CD4-positive, alpha-beta memory T cell (primary cell): ENCODE measurements around the gene FGFR1OP2. TPM values are rescaled to one million over a fixed set of nuclear protein-coding genes. Genes with fewer than 3 reads are reported as not detected.

Experiments used
- CTCF ChIA-PET: fragments of 350-600 bp; sonication (Branson Sonifier 250); formaldehyde crosslinking; loops from one replicate; lab custom pipeline; 2021; ENCODE audit warnings: inconsistent platforms; ENCODE audit not compliant: partially characterized antibody; lab: Charles Lee
- POLR2A ChIA-PET: fragments of 350-600 bp; sonication (Branson Sonifier 250); formaldehyde crosslinking; loops from one replicate; lab custom pipeline; 2021; ENCODE audit not compliant: partially characterized antibody; lab: Charles Lee
- DNase-seq, 5 donors: peaks; one replicate each; pipeline versions ENCODE4 v3.0.0 to v3.0.0-alpha.2; 2020 to 2022; ENCODE audit warnings: mixed read lengths in 1 of 5
- H3K27ac ChIP-seq: one replicate; pipeline ENCODE4 v1.7.0; 2013; ENCODE audit warnings: low read depth, low read length
- H3K27me3 ChIP-seq: 2 replicates; pipeline ENCODE4 v1.7.0; 2013; ENCODE audit warnings: mild to moderate bottlenecking, low read length, moderate library complexity; ENCODE audit not compliant: insufficient read depth
- H3K36me3 ChIP-seq: 2 replicates; pipeline ENCODE4 v1.7.0; 2013; ENCODE audit warnings: mild to moderate bottlenecking, low read length, moderate library complexity; ENCODE audit not compliant: insufficient read depth
- H3K4me1 ChIP-seq: 2 replicates; pipeline ENCODE4 v1.7.0; 2013; ENCODE audit warnings: mild to moderate bottlenecking, low read length, moderate library complexity; ENCODE audit not compliant: insufficient read depth
- H3K4me3 ChIP-seq, 2 donors: one replicate each; pipeline ENCODE4 v1.7.0; 2013; ENCODE audit warnings: low read length in 2 of 2, mild to moderate bottlenecking in 1 of 2
- H3K9me3 ChIP-seq, 2 donors: one replicate each; pipeline ENCODE4 v1.7.0; 2013; ENCODE audit warnings: low read length in 2 of 2, control low read depth in 1 of 2; ENCODE audit not compliant: control insufficient read depth in 1 of 2
- H3K27ac Mint-ChIP-seq, 7 donors: one replicate each; pipeline ENCODE4 v1.8.0; 2020 to 2021; ENCODE audit warnings: mixed read lengths in 7 of 7, mild to moderate bottlenecking in 6 of 7, inconsistent platforms in 3 of 7, moderate library complexity in 3 of 7
- H3K27me3 Mint-ChIP-seq, 2 donors: one replicate each; pipeline ENCODE4 v1.8.0; 2020 to 2021; ENCODE audit warnings: mixed read lengths in 2 of 2
- H3K36me3 Mint-ChIP-seq, 2 donors: one replicate each; pipeline ENCODE4 v1.8.0; 2020 to 2021; ENCODE audit warnings: mixed read lengths in 2 of 2, inconsistent platforms in 1 of 2, mild to moderate bottlenecking in 1 of 2
- H3K4me1 Mint-ChIP-seq, 4 donors: one replicate each; pipeline ENCODE4 v1.8.0; 2020 to 2021; ENCODE audit warnings: mixed read lengths in 4 of 4, mild to moderate bottlenecking in 1 of 4
- H3K4me3 Mint-ChIP-seq, 8 donors: one replicate each; pipeline ENCODE4 v1.8.0; 2020 to 2021; ENCODE audit warnings: mixed read lengths in 8 of 8, mild to moderate bottlenecking in 7 of 8, moderate library complexity in 6 of 8, inconsistent platforms in 3 of 8
- H3K9me3 Mint-ChIP-seq, 8 donors: one replicate each; pipeline ENCODE4 v1.8.0; 2020 to 2021; ENCODE audit warnings: mixed read lengths in 8 of 8, mild to moderate bottlenecking in 5 of 8, inconsistent platforms in 3 of 8, moderate library complexity in 1 of 8
- intact Hi-C: fragments of 100-400 bp; cut with micrococcal nuclease; formaldehyde crosslinking; loops from one replicate; pipeline ENCODE4 v1.15.1; 2023
- polyA plus RNA-seq, 2 donors: library from polyadenylated mRNA; unstranded; fragments of 300-500 nt; fragmentation: Illumina TruSeq; gene quantifications; one replicate each; pipeline ENCODE4 v1.2.3, GENCODE V29; 2021
- total RNA-seq, 2 experiments: library from RNA; stranded (reverse); gene quantifications; one replicate each; pipeline ENCODE4 v1.2.3, GENCODE V29; 2021

The FGFR1OP2 gene
- total and polyA plus RNA-seq, 4 experiments from 2014 or later = 92.2 to 111 (median 100) TPM

GRCh38 chr12:26978801-26979200, 40.5 kb downstream of the FGFR1OP2 start:
- Mint-ChIP-seq H3K9me3 (no peaks in the 10 kb centered on the region), H3K27me3 (no peaks in the 10 kb centered on the region), H3K4me3 (no peak overlapping the region), H3K27ac (no peak overlapping the region), H3K4me1 (peaks cover 2 to 6% (median 2%) of the 10 kb centered on the region in 4 donors), H3K36me3 (peaks cover 47 to 64% of the 10 kb centered on the region in 2 donors)
- no peak for DNase-seq
- no peak overlapping the region for H3K27ac ChIP-seq
- no peaks in the 10 kb centered on the region for H3K9me3 ChIP-seq
- peaks cover 17% of the 10 kb centered on the region for H3K36me3 ChIP-seq
- H3K4me1 ChIP-seq = no peaks in the 10 kb centered on the region
- intact Hi-C loops = no loop called here
- H3K27me3 ChIP-seq = no peaks in the 10 kb centered on the region
- ChIA-PET POLR2A (no interaction called here), CTCF (interaction anchor here (0.7 to 2.2 kb wide), 2 partner anchors 10 to 15 kb away, joined by 4 to 7 read pairs; no protein-coding TSS in a partner anchor)
- H3K4me3 ChIP-seq = no peak overlapping the region

- intact Hi-C loops = no loop called here
- no peak overlapping the region for H3K4me3 Mint-ChIP-seq
- peaks cover 7 to 11% (median 9%) of the 10 kb centered on the region in 4 donors for H3K4me1 Mint-ChIP-seq
- no peaks in the 10 kb centered on the region for H3K27me3 Mint-ChIP-seq
- H3K4me1 ChIP-seq = no peaks in the 10 kb centered on the region
- DNase-seq = no peak
- H3K36me3 Mint-ChIP-seq = peaks cover 44 to 62% of the 10 kb centered on the region in 2 donors
- H3K27ac ChIP-seq = no peak overlapping the region
- ChIA-PET CTCF (interaction anchor here (1.0 to 2.2 kb wide), 2 partner anchors 9 to 327 kb away, joined by 3 to 7 read pairs; no protein-coding TSS in a partner anchor), POLR2A (no interaction called here)
- no peaks in the 10 kb centered on the region for H3K9me3 Mint-ChIP-seq
- H3K27ac Mint-ChIP-seq = peak overlapping the region in 3 of 7 donors; percentile 14 to 43 (median 35)
- peaks cover 17% of the 10 kb centered on the region for H3K36me3 ChIP-seq
- no peaks in the 10 kb centered on the region for H3K9me3 ChIP-seq
- H3K27me3 ChIP-seq = no peaks in the 10 kb centered on the region
- H3K4me3 ChIP-seq = no peak overlapping the region
Observed at GRCh38 chr12:26979733-26980132, 41.5 kb downstream of the FGFR1OP2 start.

GRCh38 chr12:26982866-26983265, 44.6 kb downstream of the FGFR1OP2 start:
- no peak overlapping the region for H3K4me3 ChIP-seq
- no peak for DNase-seq
- no peaks in the 10 kb centered on the region for H3K9me3 ChIP-seq
- peaks cover 53 to 61% of the 10 kb centered on the region in 2 donors for H3K36me3 Mint-ChIP-seq
- ChIA-PET POLR2A (no interaction called here), CTCF (interaction anchor here (1.1 kb wide), 1 partner anchor 11 kb away, joined by 4 read pairs; no protein-coding TSS in a partner anchor)
- no peaks in the 10 kb centered on the region for H3K4me1 ChIP-seq
- H3K27me3 ChIP-seq = no peaks in the 10 kb centered on the region
- H3K27me3 Mint-ChIP-seq = no peaks in the 10 kb centered on the region
- H3K9me3 Mint-ChIP-seq = peaks cover 0 to 5% (median 0%) of the 10 kb centered on the region in 8 donors
- peaks cover 8 to 23% (median 16%) of the 10 kb centered on the region in 4 donors for H3K4me1 Mint-ChIP-seq
- no peak overlapping the region for H3K27ac ChIP-seq
- intact Hi-C loops = no loop called here
- peaks cover 13% of the 10 kb centered on the region for H3K36me3 ChIP-seq
- peak overlapping the region in 1 of 7 donors; percentile 13 for H3K27ac Mint-ChIP-seq
- no peak overlapping the region for H3K4me3 Mint-ChIP-seq

GRCh38 chr12:26987634-26988424, 49.6 kb downstream of the FGFR1OP2 start:
- peaks cover 8 to 23% (median 17%) of the 10 kb centered on the region in 4 donors for H3K4me1 Mint-ChIP-seq
- Histone ChIP-seq H3K9me3 (no peaks in the 10 kb centered on the region), H3K4me1 (no peaks in the 10 kb centered on the region), H3K27ac (no peak overlapping the region), H3K36me3 (peaks cover 17% of the 10 kb centered on the region), H3K4me3 (no peak overlapping the region), H3K27me3 (no peaks in the 10 kb centered on the region)
- CTCF ChIA-PET = interaction anchor here (1.9 kb wide), 1 partner anchor 9 kb away, joined by 7 read pairs; no protein-coding TSS in a partner anchor
- peaks cover 0 to 5% (median 0%) of the 10 kb centered on the region in 8 donors for H3K9me3 Mint-ChIP-seq
- intact Hi-C loops = no loop called here
- H3K27me3 Mint-ChIP-seq = no peaks in the 10 kb centered on the region
- POLR2A ChIA-PET = no interaction called here
- H3K36me3 Mint-ChIP-seq = peaks cover 52 to 56% of the 10 kb centered on the region in 2 donors
- no peak for DNase-seq
- no peak overlapping the region for H3K27ac Mint-ChIP-seq
- no peak overlapping the region for H3K4me3 Mint-ChIP-seq

- Mint-ChIP-seq H3K9me3 (peaks cover 0 to 5% (median 0%) of the 10 kb centered on the region in 8 donors), H3K27me3 (no peaks in the 10 kb centered on the region), H3K4me1 (peaks cover 7 to 22% (median 16%) of the 10 kb centered on the region in 4 donors), H3K36me3 (peaks cover 49 to 62% of the 10 kb centered on the region in 2 donors), H3K27ac (peak overlapping the region in 1 of 7 donors; percentile 48), H3K4me3 (no peak overlapping the region)
- H3K4me3 ChIP-seq = no peak overlapping the region
- H3K27ac ChIP-seq = no peak overlapping the region
- POLR2A ChIA-PET = no interaction called here
- no peaks in the 10 kb centered on the region for H3K4me1 ChIP-seq
- peaks cover 23% of the 10 kb centered on the region for H3K36me3 ChIP-seq
- H3K9me3 ChIP-seq = no peaks in the 10 kb centered on the region
- no peaks in the 10 kb centered on the region for H3K27me3 ChIP-seq
- no peak for DNase-seq
- CTCF ChIA-PET = interaction anchor here (1.9 kb wide), 1 partner anchor 10 kb away, joined by 7 read pairs; no protein-coding TSS in a partner anchor
- intact Hi-C loops = no loop called here
Observed at GRCh38 chr12:26988703-26989102, 50.4 kb downstream of the FGFR1OP2 start.

GRCh38 chr12:26989873-26990272, 51.6 kb downstream of the FGFR1OP2 start:
- no peaks in the 10 kb centered on the region for H3K4me1 ChIP-seq
- DNase-seq = no peak
- no peak overlapping the region for H3K4me3 Mint-ChIP-seq
- no peaks in the 10 kb centered on the region for H3K27me3 Mint-ChIP-seq
- peaks cover 0 to 5% (median 0%) of the 10 kb centered on the region in 8 donors for H3K9me3 Mint-ChIP-seq
- H3K27me3 ChIP-seq = no peaks in the 10 kb centered on the region
- H3K27ac Mint-ChIP-seq = peak overlapping the region in 1 of 7 donors; percentile 6
- intact Hi-C loops = no loop called here
- ChIA-PET CTCF (no interaction called here), POLR2A (no interaction called here)
- no peak overlapping the region for H3K4me3 ChIP-seq
- no peaks in the 10 kb centered on the region for H3K9me3 ChIP-seq
- peaks cover 43 to 60% of the 10 kb centered on the region in 2 donors for H3K36me3 Mint-ChIP-seq
- no peak overlapping the region for H3K27ac ChIP-seq
- H3K36me3 ChIP-seq = peaks cover 30% of the 10 kb centered on the region
- peaks cover under 1 to 13% (median 8%) of the 10 kb centered on the region in 4 donors for H3K4me1 Mint-ChIP-seq

GRCh38 chr12:26991826-26992225, 53.6 kb downstream of the FGFR1OP2 start:
- no peak overlapping the region for H3K4me3 ChIP-seq
- Mint-ChIP-seq H3K4me1 (peaks cover 0 to 7% (median 2%) of the 10 kb centered on the region in 4 donors), H3K27ac (no peak overlapping the region), H3K36me3 (peaks cover 40 to 62% of the 10 kb centered on the region in 2 donors), H3K27me3 (no peaks in the 10 kb centered on the region), H3K4me3 (no peak overlapping the region), H3K9me3 (peaks cover 0 to 2% (median 0%) of the 10 kb centered on the region in 8 donors)
- peaks cover 45% of the 10 kb centered on the region for H3K36me3 ChIP-seq
- H3K9me3 ChIP-seq = no peaks in the 10 kb centered on the region
- ChIA-PET CTCF (interaction anchor here (0.5 kb wide), 1 partner anchor 19 kb away, joined by 3 read pairs; no protein-coding TSS in a partner anchor), POLR2A (no interaction called here)
- no peaks in the 10 kb centered on the region for H3K27me3 ChIP-seq
- no peaks in the 10 kb centered on the region for H3K4me1 ChIP-seq
- H3K27ac ChIP-seq = no peak overlapping the region
- intact Hi-C loops = no loop called here
- DNase-seq = no peak
